ENCODE measurements around the gene INPP4B.

The INPP4B gene

DNA sequence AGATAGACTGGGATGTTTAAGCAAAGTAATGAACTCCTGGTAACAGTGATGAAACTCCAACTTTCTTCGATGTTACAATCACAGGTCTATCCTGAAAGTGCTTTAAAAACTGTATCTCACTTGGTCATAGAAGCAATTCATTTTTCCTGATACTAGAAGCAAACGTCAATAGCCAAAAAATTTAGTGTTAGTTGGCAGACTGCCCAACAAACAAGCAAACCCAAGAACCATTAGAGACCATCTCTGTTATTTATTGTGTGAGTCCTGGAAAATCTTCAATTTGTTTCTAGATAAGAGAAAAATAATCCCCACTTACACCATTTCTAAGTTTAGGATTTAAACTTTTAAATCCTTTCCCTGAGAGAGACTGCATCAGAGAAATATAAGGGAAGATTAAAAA is 553.9 kb downstream of the INPP4B start:
- Mint-ChIP-seq H3K36me3 (ENCODE audit: low read depth) (peaks cover 8% of the 10 kb centered on the region), H3K4me1 (peaks cover 13% of the 10 kb centered on the region), H3K9me3 (peaks cover 5% of the 10 kb centered on the region), H3K27me3 (ENCODE audit: low read depth) (peaks cover 3% of the 10 kb centered on the region), H3K27ac (peak overlapping the region in 1 of 3 experiments; percentile 30), H3K4me3 (no peak overlapping the region)
- TF ChIP-seq, protein P1, sequence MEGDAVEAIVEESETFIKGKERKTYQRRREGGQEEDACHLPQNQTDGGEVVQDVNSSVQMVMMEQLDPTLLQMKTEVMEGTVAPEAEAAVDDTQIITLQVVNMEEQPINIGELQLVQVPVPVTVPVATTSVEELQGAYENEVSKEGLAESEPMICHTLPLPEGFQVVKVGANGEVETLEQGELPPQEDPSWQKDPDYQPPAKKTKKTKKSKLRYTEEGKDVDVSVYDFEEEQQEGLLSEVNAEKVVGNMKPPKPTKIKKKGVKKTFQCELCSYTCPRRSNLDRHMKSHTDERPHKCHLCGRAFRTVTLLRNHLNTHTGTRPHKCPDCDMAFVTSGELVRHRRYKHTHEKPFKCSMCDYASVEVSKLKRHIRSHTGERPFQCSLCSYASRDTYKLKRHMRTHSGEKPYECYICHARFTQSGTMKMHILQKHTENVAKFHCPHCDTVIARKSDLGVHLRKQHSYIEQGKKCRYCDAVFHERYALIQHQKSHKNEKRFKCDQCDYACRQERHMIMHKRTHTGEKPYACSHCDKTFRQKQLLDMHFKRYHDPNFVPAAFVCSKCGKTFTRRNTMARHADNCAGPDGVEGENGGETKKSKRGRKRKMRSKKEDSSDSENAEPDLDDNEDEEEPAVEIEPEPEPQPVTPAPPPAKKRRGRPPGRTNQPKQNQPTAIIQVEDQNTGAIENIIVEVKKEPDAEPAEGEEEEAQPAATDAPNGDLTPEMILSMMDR (IDR thresholded peaks at IDR 0.05; ENCODE audit: unreplicated experiment in 3 of 3) = no peak

- Mint-ChIP-seq H3K27me3 (ENCODE audit: low read depth) (peaks cover 3% of the 10 kb centered on the region), H3K4me3 (no peak overlapping the region), H3K27ac (no peak overlapping the region), H3K4me1 (peaks cover 13% of the 10 kb centered on the region), H3K36me3 (ENCODE audit: low read depth) (peaks cover 8% of the 10 kb centered on the region), H3K9me3 (peaks cover 5% of the 10 kb centered on the region)
- TF ChIP-seq, protein P1 (IDR thresholded peaks at IDR 0.05; ENCODE audit: unreplicated experiment in 3 of 3) = no peak
Measured at GRCh38 chr4:142291299-142292050, 554.6 kb downstream of the INPP4B start.

GRCh38 chr4:142287371-142287770 is 558.7 kb downstream of the INPP4B start:
- Mint-ChIP-seq H3K4me1 (peaks cover 4% of the 10 kb centered on the region), H3K36me3 (ENCODE audit: low read depth) (peaks cover 8% of the 10 kb centered on the region), H3K4me3 (no peak overlapping the region), H3K9me3 (peaks cover 5% of the 10 kb centered on the region), H3K27me3 (ENCODE audit: low read depth) (no peaks in the 10 kb centered on the region), H3K27ac (no peak overlapping the region)
- TF ChIP-seq, protein P1 (IDR thresholded peaks at IDR 0.05; ENCODE audit: unreplicated experiment in 3 of 3) = no peak

GRCh38 chr4:142285222-142285583 is 560.9 kb downstream of the INPP4B start:
- Mint-ChIP-seq H3K36me3 (ENCODE audit: low read depth) (peaks cover 5% of the 10 kb centered on the region), H3K27me3 (ENCODE audit: low read depth) (no peaks in the 10 kb centered on the region), H3K27ac (no peak overlapping the region), H3K9me3 (peaks cover 5% of the 10 kb centered on the region), H3K4me1 (no peaks in the 10 kb centered on the region), H3K4me3 (no peak overlapping the region)
- TF ChIP-seq, protein P1 (IDR thresholded peaks at IDR 0.05; ENCODE audit: unreplicated experiment in 3 of 3) = no peak

- no peak overlapping the region for H3K4me3 Mint-ChIP-seq
- peaks cover under 1% of the 10 kb centered on the region for H3K36me3 Mint-ChIP-seq (ENCODE audit: low read depth)
- TF ChIP-seq, protein P1 (IDR thresholded peaks at IDR 0.05; ENCODE audit: unreplicated experiment in 3 of 3) = no peak
- H3K9me3 Mint-ChIP-seq = peaks cover 2% of the 10 kb centered on the region
- H3K4me1 Mint-ChIP-seq = no peaks in the 10 kb centered on the region
- H3K27me3 Mint-ChIP-seq (ENCODE audit: low read depth) = no peaks in the 10 kb centered on the region
- no peak overlapping the region for H3K27ac Mint-ChIP-seq
Measured at GRCh38 chr4:142284402-142285221, 561.5 kb downstream of the INPP4B start.

Measured in nephron (organoid).